Fibroblast of lung (primary cell): ENCODE measurements around the gene RPL22.

Experiments
- EZH2 ChIP-seq: IDR thresholded peaks from 2 replicates; pipeline ENCODE4 v1.5.1; 2012; ENCODE audit warnings: low read length, control low read depth, mild to moderate bottlenecking; ENCODE audit errors: missing control alignments
- TF ChIP-seq, protein P1 (sequence below), 2 donors: IDR thresholded peaks in 1 of 2; conservative IDR thresholded peaks in 1 of 2; 1 replicate in 1 of 2; 2 replicates in 1 of 2; pipeline ENCODE4 v1.5.1; 2011 to 2012; ENCODE audit warnings: low read length in 2 of 2, control low read depth in 1 of 2, inconsistent platforms in 1 of 2, low read depth in 1 of 2, mild to moderate bottlenecking in 1 of 2

- TF ChIP-seq, protein P1, sequence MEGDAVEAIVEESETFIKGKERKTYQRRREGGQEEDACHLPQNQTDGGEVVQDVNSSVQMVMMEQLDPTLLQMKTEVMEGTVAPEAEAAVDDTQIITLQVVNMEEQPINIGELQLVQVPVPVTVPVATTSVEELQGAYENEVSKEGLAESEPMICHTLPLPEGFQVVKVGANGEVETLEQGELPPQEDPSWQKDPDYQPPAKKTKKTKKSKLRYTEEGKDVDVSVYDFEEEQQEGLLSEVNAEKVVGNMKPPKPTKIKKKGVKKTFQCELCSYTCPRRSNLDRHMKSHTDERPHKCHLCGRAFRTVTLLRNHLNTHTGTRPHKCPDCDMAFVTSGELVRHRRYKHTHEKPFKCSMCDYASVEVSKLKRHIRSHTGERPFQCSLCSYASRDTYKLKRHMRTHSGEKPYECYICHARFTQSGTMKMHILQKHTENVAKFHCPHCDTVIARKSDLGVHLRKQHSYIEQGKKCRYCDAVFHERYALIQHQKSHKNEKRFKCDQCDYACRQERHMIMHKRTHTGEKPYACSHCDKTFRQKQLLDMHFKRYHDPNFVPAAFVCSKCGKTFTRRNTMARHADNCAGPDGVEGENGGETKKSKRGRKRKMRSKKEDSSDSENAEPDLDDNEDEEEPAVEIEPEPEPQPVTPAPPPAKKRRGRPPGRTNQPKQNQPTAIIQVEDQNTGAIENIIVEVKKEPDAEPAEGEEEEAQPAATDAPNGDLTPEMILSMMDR (conservative IDR thresholded peaks at IDR 0.05 in 1 of 2, IDR thresholded peaks at IDR 0.05 in 1 of 2; ENCODE audit: low read depth in 1 of 2, low read length in 2 of 2) = no peak
- TF ChIP-seq EZH2 = no peak
Observed at GRCh38 chr1:6207921-6208320, 8.5 kb upstream of the RPL22 start.
